ENCODE data around the gene NUP205. TPM values are rescaled to one million over a fixed set of nuclear protein-coding genes. Genes with fewer than 3 reads are reported as not detected.
A peak's percentile ranks its signal among the peaks of the same experiment; 100 is the strongest.

NUP205 gene
- polyA plus RNA-seq, 1 donor from 2014 or later = 32.3 TPM

DNA sequence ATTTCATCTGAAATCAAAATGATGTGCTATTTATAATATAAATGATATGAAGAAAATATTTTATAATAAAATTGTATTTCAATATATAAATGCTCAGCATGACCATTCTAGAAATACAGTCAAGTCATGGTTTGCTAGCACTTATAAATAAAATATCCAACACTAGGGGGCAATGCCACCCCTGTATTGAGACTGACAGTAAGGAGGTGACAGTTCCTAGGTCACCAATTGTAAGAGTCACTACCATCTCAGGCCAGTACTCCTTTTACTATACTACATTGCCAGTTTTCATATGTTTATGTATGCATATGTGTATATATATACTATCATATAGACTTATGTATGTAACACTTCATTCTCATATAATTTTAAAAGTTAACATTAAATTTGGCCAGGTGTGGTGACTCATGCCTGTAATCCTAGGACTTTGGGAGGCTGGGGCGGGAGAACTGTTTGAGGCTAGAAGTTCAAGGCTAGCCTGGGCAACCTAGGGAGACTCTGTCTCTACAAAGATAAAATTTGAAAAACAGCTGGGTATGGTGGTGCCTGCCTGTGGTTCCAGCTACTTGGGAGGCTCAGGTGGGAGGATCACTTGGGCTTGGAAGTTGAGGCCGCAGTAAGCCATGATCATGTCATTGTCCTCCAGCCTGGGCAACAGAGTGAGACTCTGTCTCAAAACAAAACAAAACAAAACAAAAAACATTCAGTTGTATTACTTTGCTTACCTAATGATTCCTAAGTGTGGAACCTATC lies 45.4 kb upstream of the NUP205 start:
- Histone ChIP-seq H3K27ac (ENCODE audit: low read length) (no peak overlapping the region), H3F3A (ENCODE audit: insufficient read depth, low read length, poor library complexity, severe bottlenecking) (peaks cover 9% of the 10 kb centered on the region), H4K20me1 (ENCODE audit: insufficient read depth) (no peaks in the 10 kb centered on the region), H2AFZ (ENCODE audit: low read depth, low read length) (no peak overlapping the region), H3K27me3 (ENCODE audit: insufficient read depth, low read depth, low read length) (no peaks in the 10 kb centered on the region), H3K36me3 (ENCODE audit: insufficient read depth, low read length) (no peaks in the 10 kb centered on the region), H3K9ac (ENCODE audit: low read length) (no peak overlapping the region), H3K9me2 (ENCODE audit: insufficient read depth, low read length) (no peaks in the 10 kb centered on the region), H3K9me3 (ENCODE audit: low read length) (no peaks in the 10 kb centered on the region), H3K4me3 (ENCODE audit: low read length) (no peak overlapping the region), H3K79me2 (replicated peaks; ENCODE audit: insufficient read depth, low read length) (peaks cover 22% of the 10 kb centered on the region), H3K4me2 (ENCODE audit: low read length) (no peak overlapping the region)
- no peak for TF ChIP-seq MXI1 (conservative IDR thresholded peaks at IDR 0.05; ENCODE audit: poor library complexity, severe bottlenecking)
- TF ChIP-seq, protein P1, sequence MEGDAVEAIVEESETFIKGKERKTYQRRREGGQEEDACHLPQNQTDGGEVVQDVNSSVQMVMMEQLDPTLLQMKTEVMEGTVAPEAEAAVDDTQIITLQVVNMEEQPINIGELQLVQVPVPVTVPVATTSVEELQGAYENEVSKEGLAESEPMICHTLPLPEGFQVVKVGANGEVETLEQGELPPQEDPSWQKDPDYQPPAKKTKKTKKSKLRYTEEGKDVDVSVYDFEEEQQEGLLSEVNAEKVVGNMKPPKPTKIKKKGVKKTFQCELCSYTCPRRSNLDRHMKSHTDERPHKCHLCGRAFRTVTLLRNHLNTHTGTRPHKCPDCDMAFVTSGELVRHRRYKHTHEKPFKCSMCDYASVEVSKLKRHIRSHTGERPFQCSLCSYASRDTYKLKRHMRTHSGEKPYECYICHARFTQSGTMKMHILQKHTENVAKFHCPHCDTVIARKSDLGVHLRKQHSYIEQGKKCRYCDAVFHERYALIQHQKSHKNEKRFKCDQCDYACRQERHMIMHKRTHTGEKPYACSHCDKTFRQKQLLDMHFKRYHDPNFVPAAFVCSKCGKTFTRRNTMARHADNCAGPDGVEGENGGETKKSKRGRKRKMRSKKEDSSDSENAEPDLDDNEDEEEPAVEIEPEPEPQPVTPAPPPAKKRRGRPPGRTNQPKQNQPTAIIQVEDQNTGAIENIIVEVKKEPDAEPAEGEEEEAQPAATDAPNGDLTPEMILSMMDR (IDR thresholded peaks at IDR 0.05; ENCODE audit: poor library complexity, severe bottlenecking) = peak; percentile 50

DNA sequence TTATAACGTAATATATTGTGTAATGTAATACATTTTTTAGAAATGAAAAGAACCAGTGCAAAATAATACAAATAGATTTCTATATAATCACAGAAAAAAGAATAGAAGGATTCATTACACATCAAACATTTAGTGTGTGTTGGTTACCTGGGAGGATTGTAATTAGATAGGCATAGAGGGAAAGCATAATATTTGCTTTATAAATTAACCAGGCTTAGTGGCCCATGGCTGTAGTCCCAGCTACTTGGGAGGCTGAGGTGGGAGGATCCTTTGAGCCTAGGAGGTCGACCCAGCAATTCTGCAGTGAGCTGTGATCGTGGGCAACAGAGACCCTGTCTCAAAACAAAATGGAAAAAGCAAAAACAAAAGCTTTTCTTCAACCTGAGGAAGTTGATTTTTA lies 42.9 kb upstream of the NUP205 start:
- Histone ChIP-seq H3K9ac (ENCODE audit: low read length) (no peak overlapping the region), H3K27me3 (ENCODE audit: insufficient read depth, low read depth, low read length) (no peaks in the 10 kb centered on the region), H3K4me2 (ENCODE audit: low read length) (no peak overlapping the region), H4K20me1 (ENCODE audit: insufficient read depth) (no peaks in the 10 kb centered on the region), H3K79me2 (replicated peaks; ENCODE audit: insufficient read depth, low read length) (no peaks in the 10 kb centered on the region), H3K9me3 (ENCODE audit: low read length) (no peaks in the 10 kb centered on the region), H3F3A (ENCODE audit: insufficient read depth, low read length, poor library complexity, severe bottlenecking) (no peaks in the 10 kb centered on the region), H3K36me3 (ENCODE audit: insufficient read depth, low read length) (no peaks in the 10 kb centered on the region), H3K9me2 (ENCODE audit: insufficient read depth, low read length) (no peaks in the 10 kb centered on the region), H3K27ac (ENCODE audit: low read length) (no peak overlapping the region), H2AFZ (ENCODE audit: low read depth, low read length) (no peak overlapping the region), H3K4me3 (ENCODE audit: low read length) (no peak overlapping the region)
- TF ChIP-seq MXI1 (conservative IDR thresholded peaks at IDR 0.05; ENCODE audit: poor library complexity, severe bottlenecking) = no peak

DNA sequence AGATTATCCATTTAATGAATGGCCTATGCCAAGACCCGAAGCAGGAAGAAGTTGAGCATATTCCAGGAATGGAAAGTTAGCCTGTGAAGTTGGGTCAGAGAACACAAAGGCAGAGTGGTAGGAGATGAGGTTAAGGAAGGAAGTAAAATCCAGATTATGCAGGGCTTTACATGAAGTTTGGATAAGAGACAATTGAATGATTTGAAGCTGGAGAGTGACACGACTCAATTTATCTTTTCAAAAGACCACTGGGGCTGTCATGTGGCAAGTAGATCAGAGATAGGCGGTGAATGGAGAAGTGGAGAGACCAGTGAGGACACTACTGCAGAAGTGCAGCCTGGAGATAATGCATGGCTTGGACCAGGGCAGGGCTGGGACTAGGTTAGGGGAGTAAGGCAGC lies 40.7 kb upstream of the NUP205 start:
- H3F3A ChIP-seq (ENCODE audit: insufficient read depth, low read length, poor library complexity, severe bottlenecking) = no peaks in the 10 kb centered on the region
- TF ChIP-seq EZH2 (IDR thresholded peaks at IDR 0.05; ENCODE audit: borderline replicate concordance, insufficient read depth, low read length, poor library complexity, severe bottlenecking) = no peak
- TF ChIP-seq POLR2AphosphoS5 (IDR thresholded peaks at IDR 0.05) = no peak
- TF ChIP-seq MXI1 (conservative IDR thresholded peaks at IDR 0.05; ENCODE audit: poor library complexity, severe bottlenecking) = no peak
- TF ChIP-seq EP300 (conservative IDR thresholded peaks at IDR 0.05; ENCODE audit: poor library complexity, severe bottlenecking) = no peak
- no peak for TF ChIP-seq RAD21 (conservative IDR thresholded peaks at IDR 0.05)
- no peak for TF ChIP-seq SMC3 (conservative IDR thresholded peaks at IDR 0.05; ENCODE audit: poor library complexity)
- TF ChIP-seq TAF1 (IDR thresholded peaks at IDR 0.05; ENCODE audit: low read depth) = no peak
- no peaks in the 10 kb centered on the region for H3K9me3 ChIP-seq (ENCODE audit: low read length)
- H4K20me1 ChIP-seq (ENCODE audit: insufficient read depth) = no peaks in the 10 kb centered on the region
- H3K9me2 ChIP-seq (ENCODE audit: insufficient read depth, low read length) = no peaks in the 10 kb centered on the region
- H3K36me3 ChIP-seq (ENCODE audit: insufficient read depth, low read length) = no peaks in the 10 kb centered on the region
- H2AFZ ChIP-seq (ENCODE audit: low read depth, low read length) = no peak overlapping the region
- H3K4me2 ChIP-seq (ENCODE audit: low read length) = no peak overlapping the region
- H3K27me3 ChIP-seq (ENCODE audit: insufficient read depth, low read depth, low read length) = no peaks in the 10 kb centered on the region
- H3K27ac ChIP-seq (ENCODE audit: low read length) = no peak overlapping the region
- H3K79me2 ChIP-seq (replicated peaks; ENCODE audit: insufficient read depth, low read length) = no peaks in the 10 kb centered on the region
- H3K4me3 ChIP-seq (ENCODE audit: low read length) = no peak overlapping the region
- H3K9ac ChIP-seq (ENCODE audit: low read length) = no peak overlapping the region
